ENCODE results near the gene MAX.

MAX gene

GRCh38 chr14:65110525-65110924 is 8.2 kb upstream of the MAX start:
- Histone ChIP-seq H3K27ac (no peak overlapping the region), H3K4me3 (ENCODE audit: low read depth, low read length) (no peak overlapping the region), H3K36me3 (no peaks in the 10 kb centered on the region), H3K9me3 (ENCODE audit: severe bottlenecking) (no peaks in the 10 kb centered on the region), H3K27me3 (ENCODE audit: insufficient read depth, low read depth, severe bottlenecking) (no peaks in the 10 kb centered on the region)
- no peak for DNase-seq
- TF ChIP-seq CTCF (IDR thresholded peaks at IDR 0.05; ENCODE audit: low read depth, low read length): no peak

- DNase-seq: no peak
- no peak for TF ChIP-seq CTCF (IDR thresholded peaks at IDR 0.05; ENCODE audit: low read depth, low read length)
- Histone ChIP-seq H3K4me3 (ENCODE audit: low read depth, low read length) (no peak overlapping the region), H3K27ac (no peak overlapping the region), H3K27me3 (ENCODE audit: insufficient read depth, low read depth, severe bottlenecking) (no peaks in the 10 kb centered on the region), H3K36me3 (no peaks in the 10 kb centered on the region), H3K9me3 (ENCODE audit: severe bottlenecking) (no peaks in the 10 kb centered on the region)
Measured at GRCh38 chr14:65109357-65109756, 7.0 kb upstream of the MAX start.

- Histone ChIP-seq H3K9me3 (ENCODE audit: severe bottlenecking) (no peaks in the 10 kb centered on the region), H3K27ac (no peak overlapping the region), H3K4me3 (ENCODE audit: low read depth, low read length) (no peak overlapping the region), H3K27me3 (ENCODE audit: insufficient read depth, low read depth, severe bottlenecking) (no peaks in the 10 kb centered on the region), H3K36me3 (no peaks in the 10 kb centered on the region)
- no peak for DNase-seq
- TF ChIP-seq CTCF (IDR thresholded peaks at IDR 0.05; ENCODE audit: low read depth, low read length): no peak
Measured at GRCh38 chr14:65107200-65107599, 4.9 kb upstream of the MAX start.

- Histone ChIP-seq H3K4me3 (ENCODE audit: low read depth, low read length) (no peak overlapping the region), H3K27me3 (ENCODE audit: insufficient read depth, low read depth, severe bottlenecking) (no peaks in the 10 kb centered on the region), H3K9me3 (ENCODE audit: severe bottlenecking) (no peaks in the 10 kb centered on the region), H3K27ac (no peak overlapping the region), H3K36me3 (no peaks in the 10 kb centered on the region)
- no peak for DNase-seq
- TF ChIP-seq CTCF (IDR thresholded peaks at IDR 0.05; ENCODE audit: low read depth, low read length): no peak
Measured at GRCh38 chr14:65106736-65107135, 4.4 kb upstream of the MAX start.

- no peaks in the 10 kb centered on the region for H3K36me3 ChIP-seq
- no peak for DNase-seq
- TF ChIP-seq CTCF (IDR thresholded peaks at IDR 0.05; ENCODE audit: low read depth, low read length): no peak
- no peak overlapping the region for H3K4me3 ChIP-seq (ENCODE audit: low read depth, low read length)
- H3K27ac ChIP-seq: no peak overlapping the region
- H3K9me3 ChIP-seq (ENCODE audit: severe bottlenecking): no peaks in the 10 kb centered on the region
- H3K27me3 ChIP-seq (ENCODE audit: insufficient read depth, low read depth, severe bottlenecking): no peaks in the 10 kb centered on the region
Measured at GRCh38 chr14:65106316-65106715, 4.0 kb upstream of the MAX start.

GRCh38 chr14:65104791-65105190 is 2.5 kb upstream of the MAX start:
- H3K36me3 ChIP-seq: peaks cover 13% of the 10 kb centered on the region
- no peaks in the 10 kb centered on the region for H3K9me3 ChIP-seq (ENCODE audit: severe bottlenecking)
- no peak for DNase-seq
- no peak overlapping the region for H3K4me3 ChIP-seq (ENCODE audit: low read depth, low read length)
- H3K27me3 ChIP-seq (ENCODE audit: insufficient read depth, low read depth, severe bottlenecking): no peaks in the 10 kb centered on the region
- no peak overlapping the region for H3K27ac ChIP-seq
- TF ChIP-seq CTCF (IDR thresholded peaks at IDR 0.05; ENCODE audit: low read depth, low read length): no peak
